Fibroblast of gingiva (primary cell): ENCODE results near the gene HSPG2.
A peak's percentile ranks its signal among the peaks of the same experiment; 100 is the strongest.
"Not testable (repeated sequence)": the region's sequence is repeated elsewhere in the genome, so short reads cannot be mapped to it uniquely, and the experiment has no call there.

ENCODE experiments used
- DNase-seq: peaks from one replicate; pipeline ENCODE4 v3.0.0-alpha.2; 2011; ENCODE audit warnings: low read depth

HSPG2 gene

DNA sequence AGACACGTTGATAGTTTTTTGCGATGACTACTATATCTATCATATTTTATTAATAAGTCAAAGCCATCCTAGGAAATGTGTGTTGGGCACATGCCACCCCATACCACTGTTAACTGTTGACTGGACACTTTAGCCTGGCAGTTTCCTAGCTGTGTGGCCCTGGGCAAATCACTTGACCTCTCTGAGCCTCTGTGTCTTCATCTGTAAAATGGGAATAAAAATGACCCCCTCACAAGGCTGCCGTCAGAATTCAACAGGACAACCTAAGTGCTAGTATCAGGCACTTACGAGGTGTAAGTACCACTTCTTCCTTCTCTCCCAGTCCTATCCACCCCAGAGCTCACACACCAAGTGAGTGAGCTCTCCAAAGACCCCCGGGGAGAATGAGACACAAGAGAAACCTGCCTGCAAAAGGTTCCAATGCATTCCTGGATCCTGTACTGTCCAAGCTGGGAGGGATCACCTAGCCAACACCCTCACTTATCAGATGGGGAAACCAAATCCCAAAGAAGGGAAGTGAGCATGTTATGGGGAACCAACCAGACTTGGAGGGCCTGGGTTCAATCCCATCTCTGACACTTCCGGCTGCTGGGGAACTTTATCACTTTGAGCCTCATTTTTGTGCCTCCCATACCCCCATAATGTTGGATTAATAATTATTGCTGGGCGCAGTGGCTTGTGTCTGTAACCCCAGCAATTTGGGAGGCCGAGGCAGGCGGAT lies 24.9 kb downstream of the HSPG2 start:
- DNase-seq, result no peak

DNA sequence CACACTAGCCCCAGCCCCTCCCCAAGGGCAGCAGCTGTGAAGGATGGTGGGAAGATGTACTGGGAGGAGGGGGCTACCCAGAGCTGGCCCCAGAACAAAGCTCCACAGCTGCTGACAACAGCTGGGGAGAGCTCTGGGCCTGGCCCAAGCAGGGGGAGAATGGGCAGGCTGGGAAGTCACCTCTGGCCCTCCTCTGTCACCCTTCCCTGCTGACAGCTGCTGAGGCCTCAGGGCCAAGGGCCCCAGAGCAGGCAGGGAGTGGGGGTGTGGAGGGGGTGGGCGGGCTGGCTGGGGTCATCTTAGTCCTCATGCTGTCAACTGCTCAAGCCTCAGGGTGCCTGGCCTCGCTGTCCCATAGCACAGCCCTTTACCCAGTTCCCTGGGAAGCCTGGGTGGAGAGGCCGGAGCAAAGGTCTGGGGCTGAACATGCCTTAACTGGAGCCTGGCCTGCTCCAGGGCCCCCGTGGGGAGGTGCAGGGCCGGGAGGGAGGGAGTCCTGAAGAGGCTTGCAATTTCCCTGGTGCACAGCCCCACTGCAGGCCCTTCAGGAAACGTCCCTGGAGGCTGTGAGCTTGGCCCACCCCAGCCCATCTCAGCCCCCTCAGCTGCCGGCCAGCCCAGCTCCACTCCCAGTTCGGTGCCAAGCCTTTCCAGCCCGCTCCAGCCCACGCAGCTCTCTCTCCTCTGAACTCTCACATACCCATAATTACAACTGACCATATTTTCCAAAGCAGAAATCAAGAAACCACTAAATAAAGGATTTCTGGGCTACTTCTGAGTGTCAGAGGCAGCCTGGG lies 25.7 kb downstream of the HSPG2 start:
- peak; percentile 37 for DNase-seq

DNA sequence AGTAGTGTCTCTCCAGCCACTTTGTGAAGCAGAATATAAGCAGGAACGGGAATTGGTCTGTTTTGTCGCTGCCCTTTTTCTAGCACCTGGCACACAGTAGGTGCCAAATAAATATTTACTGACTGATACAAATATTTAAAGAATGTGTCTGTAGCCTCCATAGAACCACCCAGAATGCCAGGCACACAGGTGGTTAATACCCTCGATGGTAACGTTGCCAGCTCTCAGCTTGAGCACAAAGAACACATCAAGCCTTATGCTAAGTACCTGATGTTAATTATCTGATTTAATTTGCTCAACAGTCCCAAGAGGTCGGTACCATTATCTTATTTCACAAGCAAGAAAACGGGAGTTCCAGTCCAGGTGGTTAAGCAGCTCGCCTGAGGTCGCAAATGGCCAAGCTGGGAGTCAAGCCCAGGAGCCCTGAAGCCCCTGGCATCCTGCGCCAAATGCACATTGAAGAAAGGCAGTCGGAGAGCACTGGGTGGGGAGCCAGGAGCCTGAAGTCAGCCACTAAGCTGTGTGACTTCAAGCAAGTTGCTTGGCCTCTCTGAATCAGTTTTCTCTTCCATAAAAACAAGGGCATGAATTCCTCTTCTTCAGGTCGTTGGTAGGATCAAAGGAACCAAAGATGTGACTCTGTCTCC lies 26.4 kb downstream of the HSPG2 start:
- no peak for DNase-seq

DNA sequence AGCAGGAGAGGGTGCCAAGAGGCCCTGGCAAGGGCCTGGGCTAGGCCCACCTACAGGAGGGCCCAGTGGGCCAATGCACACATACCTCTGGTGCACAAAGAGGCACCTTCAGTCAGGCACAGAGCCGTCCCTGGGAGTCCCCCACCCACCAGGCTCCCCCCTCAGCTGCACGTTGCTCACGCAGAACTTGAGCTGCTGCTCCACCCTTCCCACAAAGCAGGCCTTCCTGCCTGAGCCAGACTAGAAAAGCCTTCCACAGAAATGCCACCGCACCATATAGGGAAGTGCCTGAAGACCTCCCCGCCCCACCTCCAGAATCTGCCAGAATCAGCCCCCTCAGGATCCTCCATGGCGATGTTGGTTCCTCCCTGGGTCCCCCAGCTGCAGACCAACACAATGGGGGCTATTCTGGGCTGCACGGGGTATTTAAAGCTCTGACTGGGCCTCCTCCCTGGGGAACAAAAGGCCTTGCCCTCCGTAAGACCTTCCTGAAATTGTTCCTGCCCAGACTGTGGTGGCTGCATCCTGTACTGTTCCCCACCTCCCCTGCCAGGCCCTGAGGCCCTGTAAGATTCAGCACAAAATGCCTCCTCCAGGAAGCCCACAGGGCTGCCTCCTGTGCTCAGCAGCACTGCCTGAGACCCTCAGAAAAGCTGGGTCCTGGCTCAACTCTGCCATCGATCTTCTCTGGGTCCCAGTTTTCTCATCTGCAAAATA lies 27.2 kb downstream of the HSPG2 start:
- peak; percentile 63 for DNase-seq

DNA sequence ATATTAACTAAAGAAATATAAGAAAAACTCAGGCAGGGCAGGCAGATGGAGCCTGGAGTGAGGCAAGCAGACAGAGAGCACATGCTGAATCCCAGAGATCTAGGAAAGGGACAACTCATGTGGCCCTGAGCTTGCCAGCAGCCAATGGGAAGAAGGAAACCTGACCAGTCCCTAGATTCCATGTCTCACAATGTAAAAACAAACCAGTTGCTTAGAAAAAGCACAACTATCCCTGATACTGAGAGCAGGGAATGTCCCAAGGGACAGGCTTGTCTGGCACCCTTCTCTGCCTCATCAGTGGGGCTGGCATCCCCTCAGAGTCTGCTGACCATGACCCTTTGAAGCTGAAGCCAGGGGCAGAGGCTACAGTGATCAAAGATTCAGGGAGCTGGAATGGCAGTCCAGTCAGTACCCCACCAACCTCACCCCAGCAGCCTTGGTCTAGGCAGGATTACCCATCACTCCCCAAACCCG lies 27.8 kb downstream of the HSPG2 start:
- peak; percentile 94 for DNase-seq

DNA sequence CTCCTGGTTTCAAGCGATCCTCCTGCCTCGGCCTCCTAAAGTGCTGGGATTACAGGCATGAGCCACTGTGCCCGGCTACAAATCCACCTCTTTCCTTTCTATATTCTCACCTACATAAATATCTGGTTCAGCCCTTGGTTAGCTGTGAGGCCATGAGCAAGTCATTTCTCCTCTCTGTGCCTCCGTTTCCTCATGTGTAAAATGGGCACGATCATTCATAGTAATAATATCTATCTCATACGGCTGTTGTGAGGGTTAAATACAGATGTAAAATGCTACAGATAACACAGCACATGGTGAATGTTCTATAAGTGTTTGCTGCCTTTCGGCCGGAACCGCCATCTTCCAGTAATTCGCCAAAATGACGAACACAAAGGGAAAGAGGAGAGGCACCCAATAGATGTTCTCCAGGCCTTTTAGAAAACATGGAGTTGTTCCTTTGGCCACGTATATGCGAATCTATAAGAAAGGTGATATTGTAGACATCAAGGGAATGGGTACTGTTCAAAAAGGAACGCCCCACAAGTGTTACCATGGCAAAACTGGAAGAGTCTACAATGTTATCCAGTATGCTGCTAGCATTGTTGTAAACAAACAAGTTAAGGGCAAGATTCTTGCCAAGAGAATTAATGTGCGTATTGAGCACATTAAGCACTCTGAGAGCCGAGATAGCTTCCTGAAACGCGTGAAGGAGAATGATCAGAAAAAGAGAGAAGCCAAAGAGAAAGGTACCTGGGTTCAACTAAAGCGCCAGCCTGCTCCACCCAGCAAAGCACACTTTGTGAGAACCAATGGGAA lies 29.2 kb downstream of the HSPG2 start:
- not testable (repeated sequence) for DNase-seq

DNA sequence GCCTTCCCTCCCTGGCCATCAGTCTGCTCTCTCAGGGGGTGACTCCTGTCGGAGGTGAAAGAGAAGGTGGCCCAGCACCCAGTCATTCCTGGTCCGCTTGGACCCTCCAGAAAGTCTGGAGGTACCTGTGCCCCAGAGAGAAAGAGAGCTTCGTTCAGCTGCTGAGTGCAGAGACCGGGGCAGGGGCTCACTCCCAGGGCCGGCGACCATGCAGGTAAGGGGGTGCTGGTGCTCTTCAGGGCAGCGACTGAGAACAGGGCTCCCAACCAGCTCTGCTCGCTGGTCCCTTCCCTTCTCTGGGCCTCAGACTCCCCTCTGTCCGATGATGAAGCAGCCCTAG lies 30.1 kb downstream of the HSPG2 start:
- DNase-seq, result no peak

DNA sequence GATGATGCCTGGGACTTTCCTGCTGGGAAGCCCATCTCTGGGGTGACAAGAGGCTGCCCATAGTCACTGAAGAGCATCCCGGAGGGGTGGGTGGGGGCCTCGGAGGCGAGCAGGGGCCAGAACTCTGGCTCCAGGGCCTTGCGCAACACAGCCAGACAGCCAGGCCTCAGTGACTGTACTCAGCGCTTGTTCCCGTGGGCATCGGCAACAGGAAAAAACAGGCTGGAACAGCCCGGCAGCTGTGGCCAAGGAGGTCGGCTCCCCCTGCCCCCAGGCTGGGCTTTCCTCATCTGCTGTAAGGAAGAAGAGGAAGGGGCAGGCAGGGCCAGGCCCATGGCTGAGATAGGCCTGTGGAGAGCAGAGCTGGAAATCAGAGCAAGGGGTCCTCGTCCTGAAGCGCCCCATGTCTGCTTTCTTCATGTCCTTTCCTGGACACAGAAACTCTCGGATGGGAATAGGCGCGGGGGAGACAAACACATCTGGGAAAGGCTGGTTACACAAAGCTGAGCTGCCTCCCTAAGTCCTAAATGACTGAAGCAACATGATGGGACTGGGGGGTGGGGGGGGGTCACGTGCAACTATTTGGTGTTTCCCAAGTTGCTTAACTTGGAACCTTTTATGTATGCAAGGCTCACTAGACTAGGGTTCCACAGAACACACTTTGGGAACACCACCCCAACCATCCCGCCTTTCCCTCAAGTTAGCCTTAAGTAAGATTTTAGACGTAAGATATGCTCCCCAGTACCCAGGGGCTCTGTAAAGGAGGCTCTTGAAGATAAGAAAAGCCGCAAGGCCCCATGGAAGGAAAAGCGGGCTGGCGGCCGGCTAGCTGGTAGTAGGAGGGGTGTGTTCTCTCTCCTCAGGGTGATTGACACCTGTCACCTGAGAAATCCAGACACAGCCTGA lies 30.7 kb downstream of the HSPG2 start:
- peak; percentile 60 for DNase-seq

DNA sequence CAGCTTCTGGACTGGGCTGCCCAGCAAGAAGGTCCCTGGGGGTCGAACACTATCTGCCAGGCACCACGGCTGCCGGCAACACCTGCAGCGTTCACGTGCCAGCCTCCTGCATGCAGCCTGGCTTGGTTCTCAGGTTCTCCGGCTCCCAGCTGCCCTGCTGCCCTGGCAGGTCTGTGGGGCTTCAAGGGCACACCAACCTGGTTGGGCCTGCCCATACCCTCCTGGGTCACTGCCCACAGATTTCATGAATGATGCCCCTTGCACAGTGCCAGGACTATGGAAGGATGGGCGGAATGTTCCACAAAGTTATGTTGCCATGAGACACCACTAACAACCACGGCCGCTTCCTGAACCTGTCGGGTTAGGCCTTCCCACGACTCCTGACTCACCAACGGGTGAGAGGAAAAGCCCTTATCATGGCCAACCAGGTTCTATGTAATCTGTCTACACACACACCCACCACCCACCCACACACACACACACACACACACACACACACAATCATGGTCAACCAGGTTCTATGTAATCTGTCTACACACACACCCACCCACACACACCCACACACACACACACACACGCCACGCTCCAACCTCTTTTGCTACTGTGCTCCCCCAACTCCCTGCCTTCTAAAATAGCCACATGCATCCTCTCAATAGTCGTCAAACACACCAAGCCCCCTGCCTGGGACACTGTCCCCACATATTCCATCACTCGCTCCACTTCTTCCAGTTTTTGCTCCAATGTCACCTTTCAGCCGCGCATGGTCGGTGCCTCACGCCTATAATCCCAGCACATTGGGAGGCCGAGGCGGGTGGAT lies 32.2 kb downstream of the HSPG2 start:
- peak; percentile 24 for DNase-seq

DNA sequence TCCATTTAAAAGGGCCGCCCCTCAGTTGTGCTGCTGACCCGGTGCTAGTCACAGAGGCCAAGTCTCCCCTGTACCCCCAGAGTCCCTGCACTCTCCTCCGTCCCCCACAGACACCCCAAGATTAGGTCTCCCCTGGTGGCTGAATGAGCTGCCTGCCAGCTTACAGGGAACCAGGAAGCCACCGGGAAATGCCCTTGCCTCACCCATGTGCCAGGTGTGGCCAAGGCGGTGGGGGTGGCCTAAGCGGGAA lies 32.7 kb downstream of the HSPG2 start:
- DNase-seq, result no peak

DNA sequence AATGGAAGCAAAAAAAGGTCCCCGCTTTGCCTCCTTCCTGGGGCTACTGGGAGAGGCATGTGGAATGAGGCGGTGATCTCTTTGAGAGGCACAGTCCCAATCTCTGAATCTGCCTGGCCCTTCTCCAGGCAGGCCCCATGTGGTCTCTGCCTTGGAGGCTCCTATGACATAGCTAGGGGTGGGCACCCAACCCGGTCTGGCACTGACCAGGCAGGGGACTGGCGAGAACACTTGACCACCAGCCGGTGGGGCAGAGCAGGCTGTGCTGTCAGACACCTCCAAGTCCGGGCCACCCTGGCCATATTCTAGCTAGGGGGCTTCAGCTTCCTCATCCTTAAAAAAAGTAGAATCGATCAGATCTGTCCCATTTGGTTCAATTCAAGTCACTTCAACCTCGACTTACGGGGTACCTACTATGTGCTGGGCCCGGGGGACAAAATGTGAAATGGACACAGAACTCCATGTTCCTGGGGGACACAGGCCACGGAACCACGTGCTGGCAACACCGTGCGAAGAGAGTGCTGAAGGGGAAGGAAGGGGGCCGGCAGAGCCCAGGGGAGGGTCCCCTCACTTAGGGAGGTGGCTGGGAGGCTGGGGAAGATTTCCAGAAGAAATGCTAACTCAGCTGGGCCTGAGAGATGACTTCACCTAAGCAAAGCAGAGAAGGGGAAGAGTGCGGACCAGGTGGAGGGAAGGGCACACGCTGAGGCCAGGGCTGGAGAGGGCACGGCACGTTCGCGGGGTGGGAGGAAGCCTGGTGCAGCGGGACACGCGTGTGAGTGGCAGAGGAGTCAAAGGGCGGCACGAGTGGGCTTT lies 33.3 kb downstream of the HSPG2 start:
- DNase-seq, result no peak

DNA sequence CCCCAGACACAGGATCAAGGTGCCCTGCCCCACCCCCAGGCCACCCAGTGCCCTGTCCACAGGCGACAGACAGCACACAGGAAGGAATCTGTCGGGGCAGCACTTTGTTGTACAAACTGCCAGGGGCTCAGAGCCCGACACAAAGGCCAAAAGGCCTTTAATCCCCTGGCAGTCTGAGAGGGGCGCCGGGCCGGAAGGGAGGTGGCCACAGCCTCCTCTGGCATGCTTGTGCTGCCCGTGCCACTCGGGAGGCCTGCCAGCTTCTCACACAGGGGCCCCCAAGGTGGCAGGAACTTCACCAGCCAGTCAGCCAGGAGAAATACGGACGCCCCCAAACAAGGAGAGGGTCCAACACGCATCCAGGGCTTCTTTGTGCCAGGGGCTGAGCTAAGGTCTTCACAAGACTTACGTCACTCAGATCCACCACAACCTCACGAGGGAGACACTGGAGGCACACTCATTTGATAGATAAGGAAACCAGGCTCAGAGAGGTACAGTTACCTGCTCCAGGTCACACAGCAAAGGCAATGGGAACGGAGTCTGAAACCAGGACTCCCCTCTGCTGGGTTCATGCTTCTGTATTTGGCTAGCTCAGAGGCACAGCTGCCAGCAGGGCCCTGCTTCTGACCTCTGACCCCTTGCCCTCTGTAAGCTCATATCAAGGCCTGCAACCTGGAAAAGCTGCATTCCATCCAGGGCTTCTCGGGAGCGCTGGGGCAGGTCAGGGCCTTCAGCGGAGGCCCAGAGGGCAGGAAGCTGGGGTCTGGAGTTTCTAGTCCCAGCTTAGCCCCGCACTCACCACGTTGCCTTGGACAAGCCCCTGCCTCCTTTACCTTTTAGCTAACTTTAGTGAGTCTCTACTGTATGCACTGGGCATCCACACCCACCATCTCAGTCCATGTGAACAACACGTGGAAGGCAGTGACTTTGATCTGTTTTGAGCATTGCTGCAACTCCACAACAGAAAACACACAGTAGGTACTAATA lies 34.8 kb downstream of the HSPG2 start:
- DNase-seq, result no peak

DNA sequence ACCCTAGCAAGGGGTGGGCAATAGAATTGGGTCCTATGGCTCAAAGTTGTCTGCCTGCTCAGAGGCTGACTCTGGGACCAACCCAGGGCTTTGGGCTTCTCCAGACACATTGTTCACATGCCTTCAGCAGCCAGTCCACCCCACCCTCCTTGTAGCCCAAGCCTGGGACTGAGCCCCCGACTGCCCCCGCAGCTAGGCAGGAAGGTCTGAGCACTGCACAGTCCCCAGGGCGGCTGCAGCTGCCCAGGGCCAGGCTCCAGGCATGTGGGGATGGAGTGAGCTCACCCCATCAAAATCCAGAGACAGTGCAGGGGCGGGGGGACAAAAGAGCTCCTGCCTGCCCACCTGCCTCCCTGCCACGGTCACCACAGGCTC lies 35.6 kb downstream of the HSPG2 start:
- no peak for DNase-seq

DNA sequence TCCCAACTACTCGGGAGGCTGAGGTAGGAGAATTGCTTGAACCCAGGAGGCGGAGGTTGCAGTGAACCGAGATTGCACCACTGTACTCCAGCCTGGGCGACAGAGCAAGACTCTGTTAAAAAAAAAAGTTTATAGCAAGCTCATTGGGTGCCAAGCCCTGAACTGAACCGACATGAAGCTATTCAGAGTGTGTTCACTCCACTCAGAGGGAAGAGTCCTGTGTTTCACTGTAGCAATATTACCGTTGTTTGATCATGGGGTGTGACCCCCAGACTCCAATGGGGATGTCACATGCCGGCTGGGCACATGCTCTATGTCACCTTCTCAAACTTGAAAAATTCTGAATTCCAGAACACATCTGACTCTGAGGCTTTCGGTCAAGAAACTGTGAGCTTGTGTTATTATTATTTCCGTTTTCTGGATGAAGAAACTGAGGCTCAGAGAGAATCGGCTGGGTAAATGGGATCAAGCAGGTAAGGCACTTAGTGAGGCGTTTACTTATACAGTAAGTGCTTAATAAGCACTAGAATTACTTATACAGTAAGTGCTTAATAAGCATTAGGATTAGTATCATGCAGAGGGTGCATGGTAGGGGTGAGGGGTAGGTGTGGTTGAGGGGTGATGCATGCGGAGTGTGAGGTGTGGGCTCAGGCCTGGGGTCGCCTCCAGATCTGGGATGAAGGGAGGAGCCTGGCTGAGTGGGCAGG lies 36.2 kb downstream of the HSPG2 start:
- no peak for DNase-seq

DNA sequence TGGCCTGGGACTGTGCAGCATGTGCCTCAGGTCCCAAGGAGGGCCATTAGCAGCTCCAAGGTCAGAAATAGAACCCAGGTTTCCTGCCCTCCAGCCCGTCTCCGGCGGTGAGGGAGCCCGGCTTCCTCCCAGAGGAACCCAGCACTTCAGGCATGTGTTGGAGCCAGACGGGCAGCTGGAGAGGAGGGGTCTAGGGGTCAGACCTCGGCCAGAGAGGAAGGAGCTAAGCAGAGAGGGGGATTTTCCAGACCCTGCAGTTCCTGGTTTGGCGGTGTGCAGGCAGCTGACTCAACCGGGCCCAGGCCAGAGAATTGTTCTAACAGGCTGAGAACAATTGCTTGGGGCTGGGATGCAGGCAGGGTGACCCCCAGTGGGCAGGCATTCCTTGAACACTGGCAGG lies 37.1 kb downstream of the HSPG2 start:
- DNase-seq, result no peak

DNA sequence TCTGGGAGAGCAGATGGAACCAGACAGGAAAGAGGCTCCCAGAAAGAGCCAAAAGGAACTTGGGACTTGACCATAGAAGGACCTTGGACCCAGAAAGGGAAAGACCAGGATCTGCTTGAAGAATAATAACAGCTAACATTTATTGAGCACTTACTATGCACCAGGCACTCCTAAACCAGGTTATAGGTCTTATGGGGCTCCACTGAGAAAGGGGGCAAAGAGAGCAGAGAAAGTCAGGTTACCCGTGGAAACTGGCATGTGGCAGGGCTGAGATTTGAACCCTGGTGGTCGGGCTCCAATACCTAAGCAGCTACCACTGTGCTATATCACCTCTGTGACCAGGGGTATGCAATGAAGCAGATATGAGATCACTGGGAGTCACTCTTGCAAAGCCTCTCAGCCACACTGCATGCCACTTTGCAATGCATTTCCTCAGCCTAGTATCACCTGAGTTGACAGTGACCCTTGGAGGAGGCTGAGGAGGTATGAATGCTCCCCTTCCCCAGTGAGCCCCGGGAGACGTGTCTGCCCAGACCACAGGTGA lies 37.8 kb downstream of the HSPG2 start:
- no peak for DNase-seq
